Liver (tissue), 9 donors: ENCODE measurements around the gene CHIC2. TPM values are rescaled to one million over a fixed set of nuclear protein-coding genes. Genes with fewer than 3 reads are reported as not detected.
A peak's percentile ranks its signal among the peaks of the same experiment; 100 is the strongest.

Source experiments
- DNase-seq: peaks from one replicate; pipeline ENCODE4 v3.0.0-alpha.2; 2017; ENCODE audit warnings: low spot score
- H3K27ac ChIP-seq, 2 donors: one replicate each; pipeline ENCODE4 v1.7.0; 2013; ENCODE audit warnings: inconsistent platforms in 2 of 2, low read length in 2 of 2, control low read depth in 1 of 2, low read depth in 1 of 2, mild to moderate bottlenecking in 1 of 2
- H3K27me3 ChIP-seq, 4 donors: one replicate each; pipeline versions ENCODE4 v1.6.1 to v1.7.0; 2013; ENCODE audit warnings: low read length in 3 of 4, inconsistent platforms in 1 of 4, mild to moderate bottlenecking in 1 of 4, moderate library complexity in 1 of 4; ENCODE audit not compliant: control insufficient read depth in 4 of 4, insufficient read depth in 4 of 4
- H3K36me3 ChIP-seq, 4 donors: one replicate each; pipeline versions ENCODE4 v1.6.1 to v1.7.0; 2013; ENCODE audit warnings: low read length in 3 of 4, mild to moderate bottlenecking in 3 of 4, low read depth in 1 of 4, moderate library complexity in 1 of 4; ENCODE audit not compliant: control insufficient read depth in 4 of 4, insufficient read depth in 3 of 4
- H3K4me1 ChIP-seq, 4 donors: one replicate each; pipeline versions ENCODE4 v1.6.1 to v1.7.0; 2013; ENCODE audit warnings: low read length in 3 of 4, mild to moderate bottlenecking in 3 of 4, moderate library complexity in 1 of 4; ENCODE audit not compliant: control insufficient read depth in 4 of 4, insufficient read depth in 4 of 4
- H3K4me3 ChIP-seq, 3 donors: one replicate each; pipeline versions ENCODE4 v1.6.1 to v1.7.0; 2013; ENCODE audit warnings: low read length in 3 of 3, control low read depth in 1 of 3, low read depth in 1 of 3, mild to moderate bottlenecking in 1 of 3
- H3K9ac ChIP-seq, 2 donors: one replicate each; pipeline ENCODE4 v1.7.0; 2013; ENCODE audit warnings: low read length in 2 of 2, mild to moderate bottlenecking in 2 of 2, moderate library complexity in 2 of 2, control low read depth in 1 of 2, low read depth in 1 of 2
- H3K9me3 ChIP-seq, 4 donors: one replicate each; pipeline versions ENCODE4 v1.6.1 to v1.7.0; 2013; ENCODE audit warnings: low read length in 3 of 4; ENCODE audit not compliant: control insufficient read depth in 4 of 4
- ATF3 ChIP-seq: IDR thresholded peaks from 2 replicates; pipeline ENCODE4 v1.6.1; 2016; ENCODE audit warnings: antibody characterized with exemption
- EGR1 ChIP-seq, 2 donors: IDR thresholded peaks; 2 replicates each; pipeline ENCODE4 v1.6.1; 2016 to 2018; ENCODE audit warnings: antibody characterized with exemption in 2 of 2, low read depth in 2 of 2
- FOXA1 ChIP-seq: IDR thresholded peaks from 2 replicates; pipeline ENCODE4 v1.6.1; 2016; ENCODE audit warnings: antibody characterized with exemption
- FOXA2 ChIP-seq: IDR thresholded peaks from 2 replicates; pipeline ENCODE4 v1.6.1; 2016; ENCODE audit warnings: antibody characterized with exemption
- GABPA ChIP-seq, 2 donors: IDR thresholded peaks in 1 of 2; conservative IDR thresholded peaks in 1 of 2; 2 replicates each; pipeline ENCODE4 v1.6.1; 2016; ENCODE audit warnings: antibody characterized with exemption in 2 of 2, mild to moderate bottlenecking in 1 of 2, moderate library complexity in 1 of 2
- HNF4A ChIP-seq, 2 donors: conservative IDR thresholded peaks; 2 replicates each; pipeline ENCODE4 v1.6.1; 2016; ENCODE audit warnings: antibody characterized with exemption in 2 of 2, mild to moderate bottlenecking in 2 of 2
- HNF4G ChIP-seq: IDR thresholded peaks from 2 replicates; pipeline ENCODE4 v1.6.1; 2016; ENCODE audit warnings: antibody characterized with exemption
- JUND ChIP-seq, 2 donors: IDR thresholded peaks; 2 replicates each; pipeline ENCODE4 v1.6.1; 2016; ENCODE audit warnings: antibody characterized with exemption in 2 of 2
- MAX ChIP-seq: IDR thresholded peaks from 2 replicates; pipeline ENCODE4 v1.6.1; 2016; ENCODE audit warnings: antibody characterized with exemption
- NR2F2 ChIP-seq: IDR thresholded peaks from 2 replicates; pipeline ENCODE4 v1.6.1; 2016; ENCODE audit warnings: antibody characterized with exemption
- RAD21 ChIP-seq, 2 donors: IDR thresholded peaks; 2 replicates each; pipeline ENCODE4 v1.6.1; 2016; ENCODE audit warnings: antibody characterized with exemption in 2 of 2, mild to moderate bottlenecking in 2 of 2
- REST ChIP-seq: IDR thresholded peaks from 2 replicates; pipeline ENCODE4 v1.6.1; 2016; ENCODE audit warnings: antibody characterized with exemption, mild to moderate bottlenecking
- RXRA ChIP-seq, 2 donors: IDR thresholded peaks; 2 replicates each; pipeline ENCODE4 v1.6.1; 2017 to 2018; ENCODE audit warnings: antibody characterized with exemption in 2 of 2, mild to moderate bottlenecking in 1 of 2
- SP1 ChIP-seq: IDR thresholded peaks from 2 replicates; pipeline ENCODE4 v1.6.1; 2018; ENCODE audit warnings: antibody characterized with exemption, mild to moderate bottlenecking
- YY1 ChIP-seq: IDR thresholded peaks from 2 replicates; pipeline ENCODE4 v1.6.1; 2016; ENCODE audit warnings: antibody characterized with exemption, mild to moderate bottlenecking
- ZBTB33 ChIP-seq: IDR thresholded peaks from 2 replicates; pipeline ENCODE4 v1.6.1; 2016; ENCODE audit warnings: antibody characterized with exemption
- WGBS: extraction: QIAGEN DNeasy Blood & Tissue Kit; methylation state at CpG from one replicate; pipeline ENCODE4 v1.1.7; 2013; 5-methylcytosine and 5-hydroxymethylcytosine counted together
- polyA plus RNA-seq, 2 donors: library from polyadenylated mRNA; stranded (reverse) in 1 of 2; unstranded in 1 of 2; fragments of 200-250 nt in 1 of 2; fragments of >200 nt in 1 of 2; fragmentation: Nextera tagmentation in 1 of 2; extraction: Ambion mirVana in 1 of 2; gene quantifications; one replicate each; pipeline versions ENCODE4 v1.2.1 to v1.2.3, GENCODE V29; 2013 to 2015
- total RNA-seq, 2 donors: library from RNA; depleted of rRNA; stranded (reverse); fragments of >200 nt; gene quantifications; one replicate each; pipeline ENCODE4 v1.2.3, GENCODE V29; 2014
- TF ChIP-seq, protein P1 (sequence below): fragments of 150-350 bp; IDR thresholded peaks from 2 replicates; pipeline ENCODE4 v1.5.1; 2017; ENCODE audit warnings: improper control_type of control experiment, low read depth, low read length; ENCODE audit not compliant: missing input control
- donor health status: healthy.
- donor health status: healthy.
- donor health status: healthy.
- donor health status: healthy.
- donor health status: healthy.

Gene CHIC2
- total and polyA plus RNA-seq, 4 donors = 9.3 to 26.2 (median 18.4) TPM

DNA sequence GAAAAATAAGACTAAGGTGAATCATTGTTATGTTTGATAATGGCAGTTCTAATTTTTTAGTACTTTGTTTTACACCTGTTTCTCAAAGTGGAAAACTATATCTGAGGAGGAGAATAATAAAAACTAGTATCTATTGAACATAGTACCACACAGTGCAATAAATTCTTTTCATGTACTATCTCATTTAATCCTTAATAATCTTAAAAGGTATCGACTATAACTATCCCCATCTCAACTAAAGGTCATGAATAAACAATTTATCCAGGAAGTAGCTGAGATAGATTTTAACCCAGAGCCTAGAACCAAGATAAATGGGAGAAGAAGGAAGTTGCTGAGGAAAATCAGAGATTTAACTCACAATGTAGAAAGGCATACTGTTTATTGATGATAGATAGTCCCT lies 2.5 kb downstream of the CHIC2 start:
- no peaks in the 10 kb centered on the region for H3K9me3 ChIP-seq
- TF ChIP-seq FOXA1 (no peak), RXRA (IDR thresholded peaks at IDR 0.05) (no peak)
- DNase-seq = no peak
- no peaks in the 10 kb centered on the region for H3K27me3 ChIP-seq
- H3K4me3 ChIP-seq = peak overlapping the region in 1 of 3 donors; percentile 88
- no peak overlapping the region for H3K9ac ChIP-seq
- H3K27ac ChIP-seq = peak overlapping the region in 1 of 2 donors; percentile 97
- peaks cover 8 to 46% (median 35%) of the 10 kb centered on the region in 4 donors for H3K4me1 ChIP-seq
- peaks cover 0 to 2% (median 0%) of the 10 kb centered on the region in 4 donors for H3K36me3 ChIP-seq
- WGBS = 60% methylated on average over 1 of the region's 1 CpG

DNA sequence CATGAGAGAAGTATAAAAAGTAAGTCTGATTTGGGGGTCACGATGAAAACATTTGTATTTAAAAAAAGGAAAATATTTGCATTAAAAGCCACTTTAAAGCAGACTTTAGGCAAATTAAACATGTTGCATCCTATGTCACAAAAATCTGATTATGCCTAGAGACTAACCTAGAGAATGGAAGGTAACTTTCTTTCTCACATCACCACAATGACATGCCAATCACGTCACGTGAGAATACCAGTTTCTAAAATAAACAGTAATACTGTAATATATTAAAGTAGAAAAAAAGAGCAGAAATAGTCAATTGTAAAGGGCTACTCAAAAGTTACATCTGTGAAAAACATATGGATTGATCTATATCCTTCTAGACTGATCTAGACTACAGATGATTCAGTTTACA lies 3.3 kb downstream of the CHIC2 start:
- peaks cover 8 to 51% (median 42%) of the 10 kb centered on the region in 4 donors for H3K4me1 ChIP-seq
- DNase-seq = no peak
- peaks cover 0 to 2% (median 0%) of the 10 kb centered on the region in 4 donors for H3K36me3 ChIP-seq
- no peaks in the 10 kb centered on the region for H3K9me3 ChIP-seq
- no peak overlapping the region for H3K27ac ChIP-seq
- H3K27me3 ChIP-seq = no peaks in the 10 kb centered on the region
- TF ChIP-seq YY1 = no peak
- TF ChIP-seq NR2F2 = no peak
- no peak for TF ChIP-seq ATF3
- no peak for TF ChIP-seq FOXA2
- no peak for TF ChIP-seq HNF4A (conservative IDR thresholded peaks at IDR 0.05)
- TF ChIP-seq, protein P1, sequence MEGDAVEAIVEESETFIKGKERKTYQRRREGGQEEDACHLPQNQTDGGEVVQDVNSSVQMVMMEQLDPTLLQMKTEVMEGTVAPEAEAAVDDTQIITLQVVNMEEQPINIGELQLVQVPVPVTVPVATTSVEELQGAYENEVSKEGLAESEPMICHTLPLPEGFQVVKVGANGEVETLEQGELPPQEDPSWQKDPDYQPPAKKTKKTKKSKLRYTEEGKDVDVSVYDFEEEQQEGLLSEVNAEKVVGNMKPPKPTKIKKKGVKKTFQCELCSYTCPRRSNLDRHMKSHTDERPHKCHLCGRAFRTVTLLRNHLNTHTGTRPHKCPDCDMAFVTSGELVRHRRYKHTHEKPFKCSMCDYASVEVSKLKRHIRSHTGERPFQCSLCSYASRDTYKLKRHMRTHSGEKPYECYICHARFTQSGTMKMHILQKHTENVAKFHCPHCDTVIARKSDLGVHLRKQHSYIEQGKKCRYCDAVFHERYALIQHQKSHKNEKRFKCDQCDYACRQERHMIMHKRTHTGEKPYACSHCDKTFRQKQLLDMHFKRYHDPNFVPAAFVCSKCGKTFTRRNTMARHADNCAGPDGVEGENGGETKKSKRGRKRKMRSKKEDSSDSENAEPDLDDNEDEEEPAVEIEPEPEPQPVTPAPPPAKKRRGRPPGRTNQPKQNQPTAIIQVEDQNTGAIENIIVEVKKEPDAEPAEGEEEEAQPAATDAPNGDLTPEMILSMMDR = no peak
- no peak for TF ChIP-seq RAD21 (IDR thresholded peaks at IDR 0.05)
- no peak for TF ChIP-seq FOXA1
- no peak for TF ChIP-seq GABPA (IDR thresholded peaks at IDR 0.05 in 1 of 2, conservative IDR thresholded peaks at IDR 0.05 in 1 of 2)
- TF ChIP-seq SP1 = no peak
- no peak for TF ChIP-seq HNF4G
- no peak for TF ChIP-seq REST
- TF ChIP-seq EGR1 (IDR thresholded peaks at IDR 0.05; ENCODE audit: low read depth in 2 of 2) = no peak
- TF ChIP-seq ZBTB33 = no peak
- TF ChIP-seq MAX = no peak
- no peak for TF ChIP-seq JUND (IDR thresholded peaks at IDR 0.05)
- WGBS = 53% methylated on average over 3 of the region's 3 CpGs
- H3K4me3 ChIP-seq = no peak overlapping the region
- H3K9ac ChIP-seq = no peak overlapping the region
